COLO668 (cell line): ENCODE results near the gene ARAP2.

Source experiments
- DNase-seq: peaks from one replicate; lab custom pipeline; 2025; ENCODE audit not compliant: unreplicated experiment; lab: John Stamatoyannopoulos, UW

Gene ARAP2

DNA sequence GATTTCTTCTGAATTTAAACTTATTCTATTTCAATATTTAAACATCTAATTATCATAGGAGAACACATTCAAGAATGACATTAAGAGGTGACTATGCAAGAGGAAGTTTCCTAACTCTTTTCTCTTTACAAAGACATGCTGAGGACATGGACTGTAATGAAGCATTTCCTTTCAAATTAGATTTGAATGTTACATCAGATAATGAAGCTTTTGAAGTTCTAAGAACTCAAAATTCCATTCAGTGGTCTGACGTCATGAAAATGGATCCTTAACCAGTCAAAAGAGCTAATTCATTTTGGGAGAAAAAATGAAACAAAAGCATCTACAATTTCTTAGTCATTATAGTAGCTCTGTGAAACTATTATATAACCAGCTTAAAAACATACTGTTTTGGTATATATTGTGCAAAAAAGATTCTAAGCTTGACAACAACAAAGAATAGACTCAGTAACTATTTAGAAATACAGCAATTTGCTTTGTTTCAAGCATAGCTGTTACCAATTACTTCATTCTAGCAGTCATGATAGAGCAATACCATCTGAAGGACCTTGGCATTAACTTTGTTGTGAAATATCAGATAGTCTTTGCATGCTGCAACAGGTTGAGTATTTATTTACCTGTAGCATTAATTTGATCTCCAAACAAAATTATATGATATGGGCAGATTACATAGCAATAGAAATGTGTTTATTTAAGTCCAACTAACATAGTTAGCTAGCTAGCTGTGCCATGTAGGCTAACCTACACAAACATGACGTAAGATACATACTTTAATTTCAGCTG is 23.4 kb upstream of the ARAP2 start:
- no peak for DNase-seq

DNA sequence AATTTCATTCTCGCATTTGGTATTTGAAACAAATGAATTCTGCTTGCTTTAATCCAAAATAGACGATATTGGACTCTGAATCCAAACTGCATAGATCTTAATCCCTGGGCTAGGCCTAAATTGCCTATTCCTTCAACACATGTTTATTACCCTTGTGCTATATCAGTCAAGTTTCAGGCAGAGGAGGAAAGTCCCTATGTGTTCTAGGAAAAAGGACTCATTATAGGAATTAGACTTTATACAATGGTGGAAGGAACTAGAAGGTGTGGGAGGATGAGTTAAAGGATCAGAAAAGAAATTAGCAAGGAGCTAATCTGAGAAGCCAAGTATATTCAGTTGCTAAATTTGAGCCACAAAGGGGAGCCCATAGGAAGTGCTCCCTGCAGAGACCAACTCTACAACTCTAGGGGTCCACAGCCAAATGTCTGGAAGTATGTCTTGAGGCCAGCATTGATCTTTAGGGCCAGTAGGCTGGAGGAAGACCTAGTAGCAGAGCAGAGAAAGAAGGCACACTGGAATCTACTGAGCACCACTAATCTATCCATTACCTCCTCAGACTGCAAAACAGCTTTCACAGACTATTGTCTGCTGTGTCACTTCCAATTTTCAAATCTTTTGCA is 20.0 kb upstream of the ARAP2 start:
- no peak for DNase-seq

DNA sequence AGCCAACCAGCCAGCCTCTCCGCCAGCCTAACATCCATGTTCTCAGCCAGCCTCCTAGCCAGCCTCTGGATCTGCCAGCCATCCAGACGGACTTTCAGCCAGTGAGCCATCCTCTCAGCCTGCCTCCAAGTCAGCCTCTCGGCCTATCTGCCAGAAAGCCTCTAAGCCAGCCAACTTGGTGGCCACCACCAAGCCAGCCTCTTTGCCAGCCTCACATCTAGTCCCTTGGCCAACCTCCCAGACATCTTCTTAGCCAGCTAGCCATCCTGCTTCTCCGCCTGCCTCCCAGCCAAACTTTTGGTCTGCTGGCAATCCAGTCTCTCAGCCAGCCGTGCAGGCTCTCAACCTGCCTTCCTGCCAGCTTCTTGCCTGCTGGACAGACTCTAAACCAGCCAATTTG is 16.4 kb upstream of the ARAP2 start:
- no peak for DNase-seq

DNA sequence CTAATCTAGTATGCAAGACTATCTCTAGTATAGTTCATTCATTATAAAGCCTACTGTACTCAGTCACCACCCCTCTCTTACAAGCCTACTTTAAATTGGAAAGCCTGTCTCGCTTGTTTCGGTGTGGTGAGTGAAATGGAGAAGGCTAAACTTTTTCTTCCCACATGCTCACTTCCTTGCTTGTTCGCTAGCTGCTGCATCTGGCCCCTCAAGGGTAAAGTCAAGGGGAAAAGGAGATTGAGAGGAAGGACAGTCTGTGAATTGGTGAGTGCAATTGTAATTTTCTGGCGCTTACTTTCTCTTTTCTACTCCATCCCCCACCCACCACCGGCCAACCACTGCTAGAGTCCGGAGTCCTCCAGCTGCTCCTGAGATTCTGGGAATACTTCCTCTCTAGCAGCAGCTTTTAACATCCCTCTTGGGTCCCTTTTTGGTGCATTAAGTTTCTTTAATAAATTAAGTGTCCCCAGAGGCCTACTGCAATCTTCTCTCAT is 12.1 kb upstream of the ARAP2 start:
- no peak for DNase-seq

DNA sequence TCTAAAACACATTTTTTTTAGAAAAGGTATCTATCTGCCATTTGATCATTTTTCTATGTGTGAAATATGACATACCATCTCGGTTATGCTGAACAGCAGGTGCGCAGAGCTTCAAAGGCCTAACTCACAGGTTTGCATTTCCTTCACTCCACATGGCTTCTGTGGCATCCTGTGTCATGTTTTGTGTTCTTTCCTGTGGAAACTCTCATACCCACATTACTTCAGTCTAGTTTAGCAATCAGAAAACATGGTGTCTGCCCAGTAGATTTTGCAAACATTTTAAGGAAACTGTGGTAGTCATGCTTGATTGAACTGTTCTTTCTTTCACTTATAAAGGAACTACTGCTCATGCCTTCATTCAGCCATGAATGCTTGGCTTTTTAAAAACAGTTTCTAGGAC is 11.3 kb upstream of the ARAP2 start:
- DNase-seq, result no peak

DNA sequence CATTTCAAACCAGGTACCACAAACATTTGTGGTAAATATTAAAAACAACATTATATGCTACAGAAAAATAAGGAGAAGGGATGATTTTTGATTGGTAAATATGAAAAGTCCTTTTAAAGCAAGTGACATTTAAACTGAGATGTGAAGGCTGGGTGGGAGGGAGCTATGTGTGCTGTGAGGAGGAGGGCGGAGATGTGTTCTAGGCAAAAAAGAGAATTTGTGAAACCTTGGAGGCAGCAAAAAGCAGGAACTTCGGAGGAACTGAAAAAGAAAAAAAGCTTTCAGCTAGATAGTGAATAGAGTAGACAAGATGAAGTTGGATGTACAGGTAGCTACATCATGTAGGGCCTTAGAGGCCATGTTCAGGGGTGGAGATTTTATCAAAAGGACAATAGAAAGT is 10.1 kb upstream of the ARAP2 start:
- no peak for DNase-seq

DNA sequence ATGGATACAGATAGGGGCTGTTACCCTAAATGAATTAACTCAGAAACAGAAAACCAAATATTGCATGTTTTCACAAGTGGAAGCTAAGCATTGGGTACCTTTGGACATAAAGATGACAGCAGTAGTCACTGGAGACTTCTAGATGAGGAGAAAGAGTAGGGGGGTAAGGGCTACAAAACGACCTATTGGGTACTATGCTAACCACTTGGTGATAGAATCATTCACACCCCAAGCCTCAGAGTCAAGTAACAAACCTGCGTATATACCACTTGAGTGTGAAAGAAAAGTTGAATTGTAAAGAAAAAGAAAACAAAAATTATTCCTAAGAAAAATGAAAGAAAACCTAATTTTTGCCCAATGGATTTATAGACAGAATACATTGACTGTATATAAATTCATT is 7.7 kb upstream of the ARAP2 start:
- DNase-seq, result no peak

DNA sequence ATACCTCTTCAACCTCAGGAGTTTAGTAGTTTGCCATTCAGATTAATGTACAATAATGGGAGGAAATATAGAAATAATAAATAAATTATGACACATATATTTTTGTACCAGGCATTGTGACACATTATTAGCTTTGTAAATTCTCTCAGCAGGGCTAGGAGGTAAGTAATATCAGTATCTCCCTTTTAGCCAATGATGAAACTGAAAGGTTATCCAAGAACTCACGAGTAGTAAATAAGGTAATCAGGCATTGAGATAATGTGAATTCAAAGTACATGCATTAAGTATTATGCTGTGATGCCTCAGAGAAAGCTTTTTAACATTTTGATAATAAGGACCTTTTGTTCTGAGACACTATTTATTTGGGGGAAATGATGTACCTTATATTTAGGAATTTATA is 5.3 kb upstream of the ARAP2 start:
- DNase-seq, result no peak

DNA sequence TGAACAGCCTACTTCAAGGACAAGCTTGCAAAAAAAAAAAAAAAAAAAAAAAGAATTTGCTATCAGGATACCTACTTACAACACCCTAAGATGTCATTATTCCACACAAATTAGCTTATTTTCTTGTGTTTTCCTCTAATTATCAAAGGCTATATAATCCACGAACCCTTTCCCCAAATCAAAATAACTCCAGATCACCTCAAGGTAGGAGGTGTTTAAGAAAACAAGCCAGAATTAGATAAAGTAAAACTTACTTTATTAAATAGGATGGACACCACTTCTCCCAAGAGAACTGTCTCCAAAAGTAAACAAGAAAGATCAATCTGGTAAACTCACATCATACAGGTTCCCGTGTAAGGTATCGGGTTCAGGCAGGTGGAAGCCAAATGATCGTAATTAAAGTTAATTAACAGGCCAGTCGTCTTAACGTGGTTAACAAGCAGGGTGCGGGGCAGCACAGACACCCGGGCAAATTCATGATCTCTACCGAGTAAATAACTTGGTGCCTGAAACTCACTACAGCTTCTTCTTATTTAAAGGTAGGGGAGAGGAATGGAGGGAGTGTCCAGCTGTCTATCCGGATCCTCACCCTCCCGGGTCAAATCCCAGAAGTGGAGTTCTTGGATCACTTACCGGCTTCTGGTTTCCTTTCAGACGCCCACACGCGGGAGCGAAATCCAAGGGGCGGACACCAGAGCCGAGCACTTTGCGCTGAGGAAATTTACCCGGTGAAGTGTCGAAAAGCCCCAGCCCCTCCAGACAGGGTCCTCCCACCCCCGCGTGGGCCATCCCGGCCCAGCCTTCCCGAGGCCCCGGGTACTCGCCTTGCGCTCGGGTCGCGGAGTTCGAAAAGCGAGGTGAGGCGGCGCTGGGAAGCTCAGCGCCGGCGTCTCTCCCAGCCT is 708 bp downstream of the ARAP2 start:
- DNase-seq, result no peak

DNA sequence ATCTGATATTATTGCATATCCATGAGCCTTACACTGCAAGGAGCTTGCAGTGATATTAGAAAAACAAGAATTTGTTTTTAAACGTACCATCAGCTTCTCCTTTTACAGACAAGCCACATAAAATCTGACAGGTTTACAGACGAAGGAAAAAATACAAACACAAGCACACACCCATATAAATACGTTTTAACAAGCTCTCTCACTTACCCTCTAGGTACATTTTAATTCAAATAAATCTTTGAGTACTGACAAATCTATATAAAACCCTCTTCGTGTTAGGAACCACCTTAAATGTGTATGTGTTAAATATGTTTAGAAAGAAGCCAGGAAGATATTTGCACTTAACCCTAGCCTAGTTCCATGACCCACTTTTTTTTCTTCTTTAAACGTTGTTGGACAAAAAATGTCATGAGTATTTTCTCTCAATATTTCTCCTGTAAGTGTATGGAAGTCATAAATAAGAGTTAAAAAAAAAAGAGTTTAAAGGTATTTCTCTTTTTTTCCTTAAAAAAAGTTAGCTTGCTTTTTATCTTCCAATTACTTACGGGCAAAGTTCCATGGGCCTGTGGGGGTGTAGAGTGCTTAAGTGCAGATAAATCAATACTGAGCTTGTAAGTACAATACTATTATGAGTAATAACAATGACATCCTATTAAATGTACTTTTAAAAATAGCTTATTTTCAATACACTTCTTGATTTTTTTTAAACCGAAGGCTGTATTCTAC is 1.5 kb downstream of the ARAP2 start:
- no peak for DNase-seq

DNA sequence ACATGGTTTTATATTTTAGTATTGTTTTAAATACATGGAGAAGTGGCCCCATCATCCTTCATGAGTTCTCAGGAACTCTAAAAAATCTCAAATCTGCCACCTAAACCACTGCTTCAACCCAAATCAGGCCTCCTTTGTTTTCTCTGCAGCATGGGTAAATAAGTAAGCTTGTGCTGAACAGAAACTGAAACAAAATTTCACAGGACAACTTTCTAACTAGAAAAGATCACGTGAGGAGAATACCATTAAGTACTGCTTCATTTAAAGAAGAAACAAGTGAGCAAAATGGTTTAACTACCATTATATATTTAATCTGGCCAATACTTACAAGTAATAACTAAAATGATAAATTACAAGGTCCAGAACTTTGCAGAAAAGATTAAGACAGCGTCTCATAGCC is 2.5 kb downstream of the ARAP2 start:
- no peak for DNase-seq

DNA sequence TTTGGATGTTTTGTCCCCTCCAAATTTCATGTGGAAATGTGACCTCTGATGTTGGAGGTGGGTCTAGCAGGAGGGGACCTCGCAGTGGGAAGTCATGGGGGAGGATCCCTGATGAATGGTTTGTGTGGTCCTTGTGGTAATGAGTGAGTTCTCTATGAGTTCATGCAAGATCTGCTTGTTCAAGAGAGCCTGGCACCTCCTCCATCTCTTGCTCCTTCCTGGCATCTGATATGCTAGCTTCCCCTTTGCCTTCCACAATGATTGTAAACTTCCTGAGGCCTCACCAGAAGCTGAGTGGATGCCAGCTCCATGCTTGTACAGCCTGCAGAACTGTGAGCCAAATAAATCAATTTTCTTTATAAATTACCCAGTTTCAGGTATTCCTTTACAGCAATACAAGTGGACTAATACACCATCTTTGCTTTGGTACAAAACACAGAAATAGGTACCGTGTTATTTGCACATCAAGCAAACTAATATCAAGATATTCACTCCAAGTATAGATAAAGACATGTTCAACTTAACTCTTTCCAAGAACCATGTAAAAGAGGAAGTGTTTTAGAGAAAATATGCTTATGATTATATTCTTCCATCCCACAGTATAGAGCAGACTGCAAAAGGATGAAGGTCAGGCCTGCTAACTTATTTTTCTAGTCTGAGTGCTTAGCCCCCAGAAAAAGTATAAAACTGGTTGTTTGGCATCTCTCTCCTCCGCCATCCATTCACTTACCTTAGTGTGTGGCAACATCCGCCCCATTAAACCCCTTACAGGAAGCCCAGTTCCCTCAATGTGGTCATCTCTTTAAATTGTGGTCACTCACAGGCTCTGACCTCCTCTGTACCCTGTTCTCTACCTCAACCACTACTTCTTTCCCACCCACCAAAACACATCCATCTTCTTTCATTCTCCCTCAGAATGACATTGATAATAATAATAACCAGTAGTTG is 6.7 kb downstream of the ARAP2 start:
- DNase-seq, result no peak

DNA sequence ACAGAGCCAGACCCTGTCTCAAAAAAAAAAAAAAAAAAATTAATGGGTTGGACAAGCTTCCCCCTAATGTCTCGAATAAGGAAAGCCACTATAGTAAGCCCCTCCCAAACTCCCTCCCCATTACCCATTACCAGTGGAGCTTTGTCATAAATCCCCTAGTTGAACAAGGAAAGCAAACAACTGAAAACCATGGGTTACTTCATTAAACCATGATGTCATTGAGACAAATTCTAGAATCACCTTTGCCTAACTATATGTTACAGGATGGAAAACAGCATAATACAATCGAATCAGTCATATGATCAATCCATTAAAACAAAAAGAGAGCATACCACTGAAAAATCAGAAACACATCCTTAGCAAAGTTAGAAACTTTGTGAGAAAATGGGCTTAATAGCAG is 8.2 kb downstream of the ARAP2 start:
- no peak for DNase-seq

DNA sequence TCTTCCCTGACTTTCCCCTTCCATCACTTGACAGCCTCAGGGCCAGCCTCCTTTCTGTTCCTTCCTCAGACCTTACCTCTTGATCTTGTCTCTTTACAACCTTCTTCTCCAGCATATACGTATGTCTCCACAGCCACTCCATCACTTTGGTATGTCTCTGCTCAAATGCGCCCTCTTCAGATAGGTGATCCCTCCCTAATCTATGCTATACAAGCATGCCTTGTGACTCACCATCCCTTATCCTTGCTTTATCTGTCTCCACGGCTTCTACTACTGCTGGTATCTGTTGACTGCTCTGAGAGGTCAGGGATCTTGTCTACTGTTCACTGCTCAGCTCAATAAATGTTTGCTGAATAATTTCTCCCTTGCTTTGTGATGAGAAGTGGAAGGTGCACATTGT is 9.0 kb downstream of the ARAP2 start:
- DNase-seq, result no peak

DNA sequence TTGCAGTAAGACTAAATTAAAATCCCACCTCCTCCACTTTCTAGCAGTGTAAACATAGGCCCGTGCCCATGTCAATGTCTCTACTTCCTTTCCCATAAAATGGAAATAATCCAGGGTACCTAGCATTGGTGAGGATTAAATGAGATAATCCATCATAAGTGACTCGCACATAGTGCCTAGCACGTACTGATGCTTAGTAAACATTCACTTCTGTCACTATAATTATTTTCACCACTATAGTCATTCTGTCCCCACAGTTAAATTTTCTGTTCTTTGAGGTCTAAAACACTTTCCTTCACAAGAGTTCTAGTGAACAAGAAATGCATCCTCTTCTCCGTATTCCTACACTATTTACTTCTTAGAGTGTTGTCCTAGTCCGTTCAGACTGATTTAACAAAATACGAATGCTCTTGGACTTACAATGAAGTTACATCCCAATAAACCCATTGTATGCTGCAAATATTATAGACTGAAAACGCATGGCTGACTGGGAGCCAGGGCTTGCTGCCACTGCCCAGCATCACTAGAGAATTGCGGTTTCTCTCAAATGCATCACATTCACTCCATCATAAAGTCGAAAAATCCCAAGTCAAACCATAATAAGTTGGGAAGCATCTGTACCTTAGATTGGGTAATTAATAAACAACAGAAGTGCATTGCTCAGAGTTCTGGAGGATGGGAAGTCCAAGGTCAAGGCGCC is 10.6 kb downstream of the ARAP2 start:
- DNase-seq, result no peak

DNA sequence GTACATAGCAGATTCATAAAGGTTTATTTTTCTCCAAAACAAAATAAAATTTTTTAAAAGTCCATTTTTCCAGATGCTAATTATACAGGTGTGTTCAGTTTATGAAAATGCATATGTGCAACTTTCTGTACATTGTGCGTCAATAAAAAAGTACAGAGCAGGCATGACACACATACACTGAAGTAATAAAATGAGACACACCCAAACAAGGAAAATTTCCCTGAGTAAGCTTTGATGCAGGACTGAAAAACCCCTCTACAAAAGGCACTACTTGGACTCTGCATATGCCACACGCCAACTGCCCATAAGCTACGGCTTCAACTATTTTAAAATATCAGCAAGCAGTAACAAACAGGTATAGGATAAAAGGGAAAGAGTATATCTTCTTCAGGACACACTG is 13.8 kb downstream of the ARAP2 start:
- no peak for DNase-seq

DNA sequence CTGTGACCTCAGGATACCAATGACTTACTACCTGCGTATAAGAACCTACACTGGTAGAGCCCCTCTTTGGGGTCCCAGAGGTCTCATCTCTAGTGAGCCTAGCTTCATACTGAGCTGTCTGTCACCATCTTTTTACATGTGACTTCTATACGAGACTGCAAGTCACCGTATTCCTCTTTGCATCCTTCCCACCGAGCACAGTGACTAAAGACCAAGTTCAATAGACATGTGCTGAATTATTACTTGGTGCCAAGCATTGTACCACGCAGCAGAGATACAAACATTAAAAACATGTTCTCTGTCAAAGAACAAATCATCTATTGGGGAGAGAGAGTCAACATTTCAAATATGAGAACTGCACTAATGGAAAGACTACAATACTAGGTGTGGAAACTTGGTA is 16.4 kb downstream of the ARAP2 start:
- no peak for DNase-seq

DNA sequence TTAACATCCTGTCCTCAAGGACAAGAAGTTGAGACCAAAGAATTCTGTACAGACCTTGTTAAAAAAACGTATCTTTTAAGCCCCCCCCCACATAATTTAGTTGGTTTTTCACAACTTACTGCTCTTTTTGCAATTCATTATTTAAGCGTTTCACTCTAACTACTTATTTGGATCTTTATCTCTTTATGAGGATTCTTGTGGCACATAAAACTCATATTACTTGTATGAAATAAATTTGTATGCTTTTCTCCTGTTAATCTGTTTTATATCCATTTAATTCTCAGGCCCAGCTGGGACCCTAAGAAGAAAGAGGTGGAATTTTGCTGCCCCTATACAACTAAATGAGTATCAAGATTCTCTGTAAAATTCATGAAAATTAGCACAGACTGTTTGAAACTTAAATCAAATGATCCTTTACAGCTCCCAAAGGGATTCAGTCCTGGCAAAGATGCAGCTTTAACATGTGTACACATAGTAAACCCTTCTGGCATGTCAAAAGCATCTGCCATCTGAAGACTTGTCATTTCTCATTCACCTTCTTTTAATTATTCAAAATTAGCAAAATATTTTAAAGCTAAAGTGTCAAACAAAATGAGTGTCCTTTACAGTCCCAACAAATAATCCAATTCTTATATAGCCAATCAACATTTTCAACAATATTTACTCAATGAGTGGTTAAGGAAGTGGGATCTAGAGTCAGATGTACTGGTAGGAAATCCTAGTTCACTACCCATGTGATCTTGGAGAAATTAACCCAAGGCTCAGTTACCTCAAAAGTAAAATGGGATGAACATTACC is 17.7 kb downstream of the ARAP2 start:
- DNase-seq, result no peak
